Medulla oblongata (tissue), 1 donor: Measurements from ENCODE around the gene PPEF1.
"Not testable (repeated sequence)": the region's sequence is repeated elsewhere in the genome, so short reads cannot be mapped to it uniquely, and the experiment has no call there.

ENCODE experiments used
- DNase-seq: peaks from one replicate; pipeline ENCODE4 v3.0.0-alpha.2; 2015; ENCODE audit errors: extremely low spot score

The PPEF1 gene

GRCh38 chrX:18793601-18794089, 86.2 kb downstream of the PPEF1 start:
- no peak for DNase-seq

DNA sequence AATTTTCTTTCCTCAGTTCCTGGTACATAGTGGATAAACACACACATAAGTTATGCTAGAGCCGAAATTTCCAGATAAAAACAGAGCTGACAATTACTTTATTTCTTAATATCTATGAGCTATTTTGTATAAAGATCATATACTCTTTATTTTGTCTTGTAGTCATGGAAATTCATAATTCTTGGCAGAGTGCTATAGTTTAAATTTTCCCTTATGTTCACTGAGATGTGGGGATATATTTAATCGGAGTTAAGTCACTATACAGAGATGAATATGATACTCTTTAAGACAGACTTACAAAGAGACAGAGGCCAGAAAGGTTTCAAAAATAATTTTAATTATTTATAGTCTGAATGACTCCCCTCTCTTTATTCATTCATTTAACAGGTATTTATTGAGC, 89.7 kb downstream of the PPEF1 start:
- DNase-seq: no peak

- no peak for DNase-seq
These were observed 92.5 kb downstream of the PPEF1 start for GRCh38 chrX:18799911-18800310.

DNA sequence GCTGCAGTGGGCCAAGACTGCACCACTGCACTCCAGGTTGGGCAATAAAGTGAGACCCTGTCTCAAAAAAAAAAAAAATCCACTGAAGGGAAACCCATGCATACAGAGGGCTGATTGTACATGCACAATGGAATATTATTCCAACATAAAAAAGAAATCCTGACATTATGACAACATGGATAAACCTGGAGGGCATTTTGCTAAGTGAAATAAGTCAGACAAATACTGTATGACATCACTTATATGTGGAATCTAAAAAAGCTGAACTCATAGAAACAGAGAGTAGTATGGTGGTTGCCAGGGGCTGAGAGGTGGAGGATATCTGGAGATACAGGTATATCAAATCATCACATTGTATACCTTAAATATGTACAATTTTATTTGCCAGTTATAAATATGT, 102.2 kb downstream of the PPEF1 start:
- DNase-seq: no peak

DNA sequence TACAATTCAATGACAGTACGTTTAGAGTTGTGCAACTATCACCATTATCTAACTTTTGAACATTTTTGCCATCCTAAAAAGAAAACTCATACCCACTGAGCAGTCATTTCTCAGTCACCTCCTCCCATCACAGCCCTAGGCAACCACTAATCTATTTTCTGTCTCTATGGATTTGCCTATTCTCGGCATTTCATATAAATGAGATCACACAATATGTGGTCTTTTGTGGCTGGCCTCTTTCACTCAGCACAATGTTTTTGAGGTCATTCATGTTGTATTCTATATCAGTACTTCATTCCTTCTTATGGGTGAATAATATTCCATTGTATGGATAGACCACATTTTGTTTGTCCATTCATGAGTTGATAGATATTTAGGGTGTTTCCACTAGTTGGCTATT, 103.0 kb downstream of the PPEF1 start:
- no peak for DNase-seq

DNA sequence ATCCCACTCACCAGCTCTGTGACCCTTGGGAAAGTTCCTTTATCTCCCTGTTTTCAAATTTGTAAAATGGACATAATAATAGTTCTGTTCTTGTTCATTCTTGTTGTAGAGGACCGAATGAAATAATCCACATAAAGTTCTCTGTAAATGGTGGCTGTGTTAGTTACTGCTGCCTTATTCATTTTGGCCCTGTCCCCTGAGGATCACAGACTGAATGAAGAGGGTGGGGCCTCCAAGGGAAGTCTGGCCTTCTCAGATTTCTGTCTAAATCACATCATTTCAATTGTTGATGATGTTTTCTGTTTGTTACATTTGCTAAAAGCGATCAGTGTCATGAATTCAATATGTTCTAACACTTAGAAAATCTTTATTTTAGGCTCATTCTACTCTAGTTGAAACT, 117.9 kb downstream of the PPEF1 start:
- no peak for DNase-seq

DNA sequence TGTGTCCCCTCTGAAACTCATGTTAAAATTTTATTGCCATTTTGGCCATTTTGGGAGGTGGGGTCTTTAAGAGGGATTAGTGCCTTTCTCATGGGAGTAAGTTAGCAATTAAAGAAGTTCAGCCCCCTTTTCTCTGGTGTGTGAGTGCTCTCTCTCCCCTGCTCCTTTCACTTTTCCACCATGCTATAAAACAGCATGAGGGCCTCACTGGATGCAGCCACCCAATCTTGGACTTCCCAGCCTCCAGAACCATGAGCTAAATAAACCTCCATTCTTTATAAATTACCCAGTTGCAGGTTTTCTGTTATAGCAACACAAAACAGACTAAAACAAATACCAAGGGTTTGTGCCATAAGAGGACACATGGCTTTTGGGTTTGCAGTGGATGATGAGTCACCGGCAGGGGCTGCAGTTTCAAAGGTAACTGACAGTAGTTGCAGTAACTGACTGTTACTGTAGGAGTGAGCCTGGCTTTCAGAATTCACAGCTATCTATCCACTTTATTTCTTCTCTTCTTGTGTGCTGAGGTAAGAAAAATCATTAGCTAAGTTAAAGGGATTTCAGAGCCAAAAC, 121.5 kb downstream of the PPEF1 start:
- DNase-seq: no peak

- peak; percentile 18 for DNase-seq
These were observed 125.8 kb downstream of the PPEF1 start for GRCh38 chrX:18833071-18833731.

- not testable (repeated sequence) for DNase-seq
These were observed 140.5 kb downstream of the PPEF1 start for GRCh38 chrX:18847901-18848300.

DNA sequence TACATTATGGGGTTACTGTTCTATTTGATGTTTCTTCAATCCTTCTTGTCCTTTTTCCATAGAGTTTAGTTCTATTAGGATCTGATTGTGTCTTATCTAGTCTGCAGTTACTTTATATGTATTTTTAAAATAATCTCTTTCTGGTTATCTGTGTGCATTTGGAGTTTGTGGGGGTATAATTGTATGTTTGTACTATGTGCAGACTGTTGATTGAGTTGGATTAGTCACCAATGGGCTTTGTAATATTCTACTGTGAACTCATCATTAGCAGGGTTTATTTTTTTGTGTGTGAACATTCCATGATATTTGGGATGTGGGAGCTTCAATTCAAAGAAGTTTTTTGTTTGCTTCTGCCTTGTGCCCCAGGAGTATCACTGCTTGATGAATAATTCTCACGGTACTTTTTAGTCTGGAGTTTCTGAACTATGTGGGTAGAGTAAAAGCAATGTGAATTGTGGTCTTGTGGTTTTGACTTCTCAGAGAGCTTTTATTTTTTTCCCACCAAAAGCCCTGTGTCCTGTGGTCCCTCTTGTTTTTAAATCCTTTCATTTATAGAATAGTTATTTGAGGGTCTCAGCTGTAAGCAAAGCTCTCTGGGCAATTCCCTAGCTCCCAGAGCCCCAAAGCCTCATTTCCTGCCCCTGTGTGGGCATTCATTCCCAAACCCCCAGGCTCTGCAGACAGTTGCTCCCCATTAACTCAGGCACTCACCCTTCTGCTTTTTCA, 148.6 kb downstream of the PPEF1 start:
- DNase-seq: no peak

DNA sequence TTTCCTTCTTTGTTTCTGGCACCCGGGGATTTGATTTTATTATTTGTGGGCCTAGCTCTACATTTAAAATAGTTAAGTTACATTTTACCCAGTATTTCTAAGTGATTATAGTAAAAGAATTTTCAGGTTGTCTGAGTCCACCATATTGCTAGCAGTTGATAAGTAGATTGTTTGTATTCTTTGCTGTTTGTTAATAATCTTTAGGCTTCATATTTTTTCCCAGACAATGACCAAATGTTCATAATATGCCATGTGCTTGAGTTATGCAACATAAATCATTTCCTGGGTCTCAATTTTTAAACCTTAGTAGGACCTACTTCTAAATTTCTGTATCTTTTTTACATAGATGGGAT, 149.2 kb downstream of the PPEF1 start:
- DNase-seq: no peak

DNA sequence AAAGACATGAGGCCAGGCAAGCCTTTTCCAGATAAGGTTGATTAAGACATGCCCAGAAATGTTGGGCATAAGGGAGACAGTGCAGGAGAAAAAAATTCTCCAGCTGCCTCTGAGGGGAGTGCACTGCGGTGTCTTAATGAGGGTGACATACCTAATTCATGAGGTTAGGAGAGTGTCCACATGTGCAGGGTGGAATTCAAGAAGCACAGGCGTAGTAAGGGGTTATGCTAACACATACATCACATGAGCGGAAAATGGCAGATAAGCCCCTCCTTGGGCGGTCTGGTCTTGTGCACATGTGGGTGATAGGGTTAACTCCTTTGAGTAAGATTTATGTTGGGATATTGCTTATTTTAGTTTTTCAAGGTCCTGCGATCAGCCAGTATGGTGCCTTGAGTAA, 154.1 kb downstream of the PPEF1 start:
- no peak for DNase-seq

GRCh38 chrX:18864390-18864920, 157.0 kb downstream of the PPEF1 start:
- no peak for DNase-seq

- no peak for DNase-seq
These were observed 163.9 kb downstream of the PPEF1 start for GRCh38 chrX:18871161-18871890.

GRCh38 chrX:18871970-18872369, 164.5 kb downstream of the PPEF1 start:
- DNase-seq: no peak

DNA sequence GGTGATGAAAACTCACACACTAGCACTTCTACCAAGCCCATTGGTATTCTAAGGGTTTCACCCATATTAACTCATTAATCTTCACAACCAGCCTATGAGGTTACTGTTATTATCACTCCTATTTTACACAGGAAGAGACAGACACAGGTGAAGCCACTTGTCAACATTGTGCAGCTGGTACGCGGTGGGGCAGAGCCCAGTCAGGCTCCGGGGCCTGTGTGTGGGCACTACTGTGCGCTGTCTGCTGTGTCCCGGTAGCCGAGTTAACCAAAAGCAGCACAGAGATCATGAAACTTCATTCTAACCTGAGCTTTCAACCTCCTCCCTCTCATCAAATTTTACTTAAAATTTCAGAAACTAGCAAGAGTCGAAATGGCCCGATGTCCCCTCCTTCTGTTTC, 165.2 kb downstream of the PPEF1 start:
- no peak for DNase-seq

- no peak for DNase-seq
These were observed 165.8 kb downstream of the PPEF1 start for GRCh38 chrX:18873189-18873791.

- no peak for DNase-seq
These were observed 166.4 kb downstream of the PPEF1 start for GRCh38 chrX:18873836-18874235.

- no peak for DNase-seq
These were observed 167.3 kb downstream of the PPEF1 start for GRCh38 chrX:18874560-18875255.

GRCh38 chrX:18875256-18875878, 167.9 kb downstream of the PPEF1 start:
- DNase-seq: no peak

DNA sequence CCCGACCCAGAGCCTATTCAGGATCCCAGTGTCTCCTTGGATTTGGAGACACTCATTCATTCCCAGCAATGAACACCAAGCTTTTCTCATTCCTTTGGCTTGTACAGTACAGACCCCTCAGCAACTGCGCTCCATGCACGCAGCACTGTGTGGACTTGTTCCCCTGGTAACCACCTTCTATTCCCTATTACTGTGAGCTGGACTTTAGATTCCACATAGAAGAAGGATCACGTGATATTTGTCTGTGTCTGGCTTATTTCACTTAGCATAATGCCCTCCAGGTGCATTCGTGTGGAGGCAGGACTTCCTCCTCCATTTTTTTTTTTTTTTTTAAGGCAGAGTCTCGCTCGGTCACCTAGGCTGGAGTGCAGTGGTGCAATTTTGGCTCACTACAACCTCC, 170.0 kb downstream of the PPEF1 start:
- no peak for DNase-seq
